HG03558 (cell line): ENCODE measurements around the gene GNAZ.

Experiments used
- ATAC-seq: cut with Tn5 transposase; IDR thresholded peaks from one replicate; pipeline ENCODE4 v1.9.1; 2021; ENCODE audit warnings: moderate number of reproducible peaks; ENCODE audit not compliant: unreplicated experiment; ENCODE audit errors: extremely low read depth

Gene GNAZ

GRCh38 chr22:23075050-23075449 lies 4.7 kb downstream of the GNAZ start:
- no peak for ATAC-seq

- ATAC-seq = no peak
These were observed 5.4 kb downstream of the GNAZ start for GRCh38 chr22:23075525-23076216.

DNA sequence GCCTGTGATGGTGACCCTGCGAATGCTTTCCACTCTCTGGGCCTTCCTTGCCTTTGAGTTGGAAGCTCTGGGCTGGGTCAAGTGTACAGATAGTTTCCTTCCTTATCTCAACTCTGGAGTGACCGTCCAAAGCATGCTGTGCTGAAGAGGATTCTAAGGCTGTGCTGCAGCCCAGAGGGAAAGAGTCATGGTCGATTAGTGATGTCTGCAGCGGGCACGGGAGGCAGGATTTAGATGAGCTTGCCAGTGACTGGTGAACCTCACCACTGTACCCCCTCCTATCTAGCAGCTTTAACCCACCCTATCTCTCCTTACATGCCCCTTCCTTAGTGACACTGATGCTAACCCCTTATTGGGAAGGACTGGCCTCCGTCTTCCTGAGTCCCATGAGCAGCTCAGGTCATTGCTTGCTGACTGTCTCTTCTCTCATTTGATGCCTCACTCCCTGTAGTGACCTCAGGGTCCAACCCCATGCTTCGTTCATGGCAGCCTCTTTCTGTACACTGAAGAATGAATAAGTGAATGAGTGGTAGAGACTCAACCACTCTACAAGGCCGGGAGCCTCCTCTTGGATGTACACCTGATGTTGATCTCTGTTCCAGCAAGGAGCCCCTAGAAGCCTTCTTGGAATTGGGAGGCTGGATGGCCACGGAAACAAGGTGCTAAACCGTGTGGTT lies 6.7 kb downstream of the GNAZ start:
- no peak for ATAC-seq

DNA sequence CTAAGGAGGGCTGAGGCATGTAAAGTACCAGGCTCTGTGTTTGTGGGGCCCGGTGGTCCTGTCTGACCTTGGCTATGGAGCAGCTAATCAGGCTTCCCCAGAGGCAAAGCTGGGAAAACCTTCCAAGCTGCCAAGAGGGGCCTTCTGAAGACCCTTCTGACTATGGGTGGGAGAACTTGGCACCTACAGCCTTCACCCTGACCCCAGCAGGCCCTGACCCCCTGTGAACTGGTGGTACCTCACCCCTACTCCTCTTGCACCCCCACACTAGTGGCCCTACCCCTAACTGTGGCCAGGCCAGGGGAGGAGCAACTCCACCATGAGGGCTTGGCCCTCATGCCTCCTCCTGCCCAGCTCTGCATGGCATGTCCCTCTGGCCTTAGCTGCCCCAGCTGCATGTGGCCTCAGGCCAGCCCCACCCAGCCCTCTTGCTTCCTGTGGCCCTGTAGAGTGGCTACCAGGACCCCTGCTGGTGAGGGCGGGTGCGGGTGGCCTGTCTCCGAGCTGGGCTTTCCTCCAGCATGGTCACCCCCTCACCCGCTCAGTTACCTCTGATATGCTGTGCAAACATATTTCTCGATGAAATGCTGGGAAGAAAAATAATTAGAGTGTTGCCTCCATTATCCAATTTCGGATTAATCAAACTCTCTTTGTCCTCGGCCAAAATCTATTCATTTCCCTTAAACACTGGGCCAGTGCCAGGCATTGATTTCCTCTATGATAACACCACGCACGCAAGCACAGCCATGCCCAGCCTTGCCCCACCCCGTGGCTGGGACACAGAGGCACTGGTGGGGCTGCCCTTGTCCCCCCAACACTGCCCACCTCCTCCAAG lies 7.5 kb downstream of the GNAZ start:
- no peak for ATAC-seq

DNA sequence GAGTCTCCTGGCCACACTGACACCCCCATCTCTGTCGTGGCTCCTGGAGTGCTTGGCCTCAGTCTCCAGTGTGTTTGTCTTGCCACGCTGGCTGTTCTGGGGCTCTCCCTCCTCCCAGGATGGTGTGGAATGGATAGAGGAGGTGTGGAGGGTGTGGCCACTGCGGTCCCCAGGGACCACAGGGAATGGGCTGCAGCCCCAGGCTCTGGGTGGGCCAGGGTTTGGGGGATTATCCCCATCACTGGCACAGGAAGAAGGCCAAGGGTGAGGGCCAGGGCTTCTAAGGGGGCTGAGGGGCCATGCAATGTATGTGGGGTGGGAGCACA lies 8.1 kb downstream of the GNAZ start:
- no peak for ATAC-seq

DNA sequence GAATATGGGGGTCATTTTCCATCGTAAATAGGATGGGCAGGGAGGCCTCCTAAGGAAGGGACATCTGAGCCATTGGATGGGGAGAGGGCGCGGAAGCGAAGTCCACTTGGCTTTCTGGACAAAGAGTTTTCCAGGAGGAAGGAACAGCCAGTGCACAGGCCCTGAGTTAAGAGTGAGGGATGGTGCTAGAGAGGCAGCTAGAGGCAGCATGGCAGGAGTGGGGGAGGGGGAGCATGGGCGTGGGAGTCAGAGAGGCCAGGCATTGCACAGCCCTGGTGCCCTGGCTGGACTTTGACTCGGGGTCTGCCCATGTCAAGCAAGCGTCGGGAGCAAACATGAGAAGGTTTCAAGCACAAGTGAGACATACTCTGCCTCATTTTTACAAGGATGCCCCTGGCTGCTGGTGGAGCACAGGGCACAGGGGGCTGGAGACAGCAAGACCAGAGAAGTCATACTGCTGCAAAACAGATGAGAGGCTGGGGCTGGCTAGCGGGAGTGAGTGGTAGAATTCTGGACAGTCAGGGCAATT lies 9.0 kb downstream of the GNAZ start:
- ATAC-seq = no peak

- no peak for ATAC-seq
These were observed 9.6 kb downstream of the GNAZ start for GRCh38 chr22:23079814-23080521.

DNA sequence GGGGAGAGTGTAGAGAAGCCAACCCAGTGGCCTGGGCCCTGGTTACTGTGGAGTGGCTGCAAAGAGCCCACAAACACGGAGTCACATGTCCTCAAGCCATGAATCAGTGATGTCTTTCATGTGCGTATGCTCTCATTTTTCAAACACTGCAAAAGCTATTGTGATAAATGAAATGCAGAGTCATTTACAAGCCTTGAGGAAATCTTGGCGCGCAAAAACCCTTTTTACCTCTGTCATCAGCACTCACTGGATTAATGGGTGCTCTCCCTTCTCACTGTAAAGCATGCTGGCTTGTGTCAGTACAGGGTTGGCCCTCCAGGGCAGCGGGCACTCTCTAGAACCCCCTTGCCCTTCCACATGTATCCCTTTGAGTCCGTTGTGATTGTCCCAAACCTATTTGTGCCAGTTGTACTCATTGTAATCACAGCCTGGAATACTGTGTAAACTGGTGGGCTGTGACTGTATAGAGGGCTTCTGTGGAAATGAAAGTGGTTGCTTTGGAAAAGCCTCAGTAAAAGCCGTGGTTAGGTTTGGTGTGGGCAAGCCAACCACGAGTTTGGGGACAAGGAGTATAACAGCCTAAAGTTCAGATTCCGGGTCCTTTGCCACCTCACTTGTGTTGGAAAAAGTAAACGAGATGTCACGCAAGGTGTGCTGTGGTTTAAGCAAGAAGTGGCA lies 10.4 kb downstream of the GNAZ start:
- no peak for ATAC-seq

DNA sequence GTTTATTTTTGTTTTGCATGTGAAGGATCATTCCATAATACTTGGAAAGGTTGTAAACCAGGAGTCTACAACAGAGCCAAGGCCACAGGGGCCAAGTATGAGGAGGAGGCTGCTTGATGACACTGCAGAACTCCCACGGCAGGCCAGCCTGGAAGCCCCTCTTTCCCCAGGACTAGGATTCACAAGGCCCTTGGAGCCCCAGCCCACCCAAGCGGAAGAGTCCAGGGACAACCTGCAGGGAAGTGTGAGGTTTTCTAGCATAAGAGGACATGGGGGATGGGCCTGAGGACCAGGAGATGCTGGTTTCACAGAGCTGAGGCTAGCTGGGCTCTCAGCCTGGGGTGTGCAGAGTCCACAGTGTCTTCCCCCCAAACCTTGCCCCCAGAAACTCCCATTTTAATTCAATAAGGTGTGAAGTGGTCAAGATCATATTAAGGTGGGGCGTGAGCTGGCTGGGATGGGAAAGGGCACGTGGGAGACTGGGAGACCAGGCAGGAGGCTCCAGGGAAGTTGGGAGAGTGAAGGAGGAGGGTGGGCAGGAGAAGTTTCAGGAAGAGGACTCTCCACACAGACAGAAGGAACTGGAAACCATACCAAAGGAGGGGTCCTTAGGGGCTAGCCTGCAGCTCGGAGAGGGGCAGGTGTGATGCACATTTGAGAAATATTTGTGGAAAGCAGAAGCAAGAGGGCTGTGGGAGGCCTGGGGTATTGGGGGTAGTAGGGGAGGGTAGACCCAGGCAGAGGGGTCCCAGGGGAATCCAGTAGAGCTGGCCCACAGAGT lies 12.4 kb downstream of the GNAZ start:
- ATAC-seq = no peak

- ATAC-seq = no peak
These were observed 13.1 kb downstream of the GNAZ start for GRCh38 chr22:23083315-23084021.

GRCh38 chr22:23084453-23085350 lies 14.4 kb downstream of the GNAZ start:
- no peak for ATAC-seq

DNA sequence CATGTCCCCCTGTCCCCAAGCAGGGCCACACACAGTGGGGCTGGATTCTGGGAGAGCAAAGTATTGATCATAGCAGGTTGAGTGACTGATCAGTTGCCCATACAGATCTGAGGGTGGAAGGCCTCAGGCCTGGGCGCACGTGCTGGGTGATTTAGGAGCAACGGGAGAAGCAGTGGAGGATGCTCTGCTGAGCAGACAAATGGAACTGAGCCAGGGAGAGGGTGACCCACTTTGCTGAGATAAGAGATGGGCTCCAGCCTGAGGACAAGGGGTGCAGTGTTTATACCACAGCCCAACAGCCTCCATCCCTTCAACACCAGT lies 15.0 kb downstream of the GNAZ start:
- no peak for ATAC-seq

DNA sequence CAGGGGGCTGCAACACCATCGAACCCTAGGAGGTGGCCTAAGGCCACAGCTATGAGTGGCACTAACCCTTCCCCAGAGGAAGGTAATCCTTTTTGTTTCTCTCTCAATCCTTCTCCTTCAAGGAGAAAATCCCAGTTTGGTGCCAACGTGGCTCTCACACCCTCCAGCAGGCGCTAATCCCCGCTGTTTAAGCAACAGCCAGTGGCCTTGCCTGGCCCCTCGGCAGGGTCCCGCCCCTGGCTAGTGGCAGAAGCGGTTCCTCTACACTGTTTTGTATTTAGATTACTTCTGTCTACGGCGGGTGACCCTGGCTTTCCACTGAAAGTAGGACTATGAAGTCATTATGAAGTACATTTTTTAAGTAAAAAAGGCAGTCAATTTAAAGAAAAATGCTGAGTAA lies 15.5 kb downstream of the GNAZ start:
- ATAC-seq = no peak

DNA sequence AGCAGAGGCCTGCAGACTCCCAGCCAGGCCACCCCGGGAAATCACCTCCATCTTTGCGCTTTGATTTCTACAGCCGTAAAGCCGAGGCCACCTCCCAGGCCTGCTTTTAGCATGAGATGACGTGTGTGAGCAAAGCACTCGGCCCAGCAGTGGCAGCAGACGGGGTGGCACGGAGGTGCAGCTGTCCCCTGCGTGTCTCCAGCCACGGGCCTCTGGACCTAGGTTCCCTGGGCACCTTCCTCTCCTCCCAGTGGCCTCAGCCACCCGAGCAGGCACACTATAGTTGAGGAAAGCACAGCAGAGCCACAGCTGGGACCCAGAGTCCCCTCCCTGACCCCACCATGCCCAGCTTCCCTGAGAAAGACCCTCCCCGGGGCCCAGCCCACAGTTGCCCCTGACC lies 15.9 kb downstream of the GNAZ start:
- no peak for ATAC-seq

DNA sequence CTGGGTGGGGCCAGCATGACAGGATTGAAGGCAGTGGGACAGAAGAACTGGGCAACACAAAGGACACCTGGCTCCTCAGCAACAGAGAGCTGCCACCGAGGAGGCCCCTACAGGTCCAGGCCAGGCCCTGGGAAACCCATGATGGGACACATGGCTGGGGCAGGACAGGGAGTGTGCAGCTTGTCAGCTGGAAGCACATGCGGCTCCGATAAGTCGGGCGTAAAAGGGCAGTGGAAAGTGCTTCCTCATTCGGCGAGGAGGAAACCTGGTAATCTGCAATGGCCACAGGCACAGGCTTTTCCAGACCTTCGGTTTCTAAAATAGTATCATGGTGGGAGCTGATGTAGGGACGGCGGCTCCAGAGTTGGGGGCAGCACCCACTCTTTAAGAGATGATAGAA lies 16.5 kb downstream of the GNAZ start:
- no peak for ATAC-seq

GRCh38 chr22:23088199-23088604 lies 17.9 kb downstream of the GNAZ start:
- ATAC-seq = no peak

DNA sequence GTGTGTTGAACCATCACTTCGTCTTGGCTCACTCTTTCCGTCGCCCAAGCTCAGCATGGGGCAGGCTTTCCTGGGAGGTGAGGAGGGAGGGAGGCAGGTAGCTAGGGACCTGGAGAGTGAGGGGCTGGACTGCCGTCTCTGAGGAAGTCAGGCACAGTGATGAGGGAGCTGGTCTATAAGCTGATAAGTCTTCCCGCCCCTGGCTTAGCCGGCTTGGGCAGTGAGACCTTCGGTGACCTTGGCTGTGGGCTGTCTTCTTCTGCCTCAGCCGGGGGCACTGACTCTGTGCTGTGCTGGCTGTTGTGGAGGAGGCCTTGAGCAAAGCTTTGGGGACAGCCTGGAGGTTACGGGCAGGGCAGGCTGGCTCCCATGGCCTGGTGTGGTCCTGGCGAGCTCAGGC lies 18.7 kb downstream of the GNAZ start:
- no peak for ATAC-seq
